Caco-2 (cell line): ENCODE measurements around the gene OSTN. TPM values are rescaled to one million over a fixed set of nuclear protein-coding genes. Genes with fewer than 3 reads are reported as not detected.

Experiments used
- BruUV-seq: library from RNA; stranded (reverse); fragments of 400-500 nt; replicated peaks from 2 replicates; lab custom pipeline; 2021; lab: Mats Ljungman, UMichigan
- CTCF ChIA-PET: fragments of 300-600 bp; sonication (Branson Sonifier 250); formaldehyde crosslinking; loops from one replicate; lab custom pipeline; 2022; ENCODE audit warnings: antibody characterized with exemption; lab: Charles Lee
- POLR2A ChIA-PET: fragments of 300-600 bp; sonication (Branson Sonifier 250); formaldehyde crosslinking; loops from one replicate; lab custom pipeline; 2022; ENCODE audit warnings: antibody characterized with exemption; lab: Charles Lee
- DNase-seq, 2 experiments: peaks; one replicate each; pipeline versions ENCODE4 v3.0.0 to v3.0.0-alpha.2; 2020 to 2022
- H3K27me3 ChIP-seq: replicated peaks from 2 replicates; pipeline ENCODE4 v1.6.0; 2011; ENCODE audit warnings: low read length; ENCODE audit not compliant: control insufficient read depth, insufficient read depth
- H3K36me3 ChIP-seq: 2 replicates; pipeline ENCODE4 v1.5.1; 2011; ENCODE audit warnings: low read length; ENCODE audit not compliant: control insufficient read depth, insufficient read depth
- H3K4me1 ChIP-seq: fragments of 250-450 bp; sonication (Bioruptor Pico); 2 replicates; pipeline ENCODE4 v1.5.1; 2020; ENCODE audit warnings: mild to moderate bottlenecking
- H3K4me3 ChIP-seq: 2 replicates; pipeline ENCODE4 v1.5.1; 2011; ENCODE audit warnings: low read depth, mild to moderate bottlenecking, control low read depth, low read length
- H3K9me3 ChIP-seq: fragments of 250-450 bp; sonication (Bioruptor Pico); 2 replicates; pipeline ENCODE4 v1.5.1; 2020; ENCODE audit warnings: mild to moderate bottlenecking, moderate library complexity
- H3K27ac Mint-ChIP-seq: one replicate; pipeline ENCODE4 v1.8.0; 2022; ENCODE audit warnings: mixed read lengths; ENCODE audit not compliant: unreplicated experiment
- H3K27me3 Mint-ChIP-seq: one replicate; pipeline ENCODE4 v1.8.0; 2022; ENCODE audit warnings: mixed read lengths; ENCODE audit not compliant: insufficient read depth, unreplicated experiment
- H3K36me3 Mint-ChIP-seq: one replicate; pipeline ENCODE4 v1.8.0; 2022; ENCODE audit warnings: mild to moderate bottlenecking, mixed read lengths; ENCODE audit not compliant: insufficient read depth, unreplicated experiment
- H3K4me1 Mint-ChIP-seq: one replicate; pipeline ENCODE4 v1.8.0; 2022; ENCODE audit warnings: low read depth, mixed read lengths; ENCODE audit not compliant: unreplicated experiment
- H3K4me3 Mint-ChIP-seq: one replicate; pipeline ENCODE4 v1.8.0; 2022; ENCODE audit warnings: mild to moderate bottlenecking, moderate library complexity, mixed read lengths; ENCODE audit not compliant: unreplicated experiment
- H3K9me3 Mint-ChIP-seq: one replicate; pipeline ENCODE4 v1.8.0; 2022; ENCODE audit warnings: mixed read lengths; ENCODE audit not compliant: unreplicated experiment
- intact Hi-C: fragments of 100-400 bp; cut with micrococcal nuclease; formaldehyde crosslinking; loops from one replicate; pipeline ENCODE4 v1.10.0; 2022; ENCODE audit not compliant: unreplicated experiment
- total RNA-seq: library from RNA; stranded (reverse); gene quantifications from 2 replicates; pipeline ENCODE4 v1.2.3, GENCODE V29; 2022
- TF ChIP-seq, protein P1 (sequence below), 2 experiments: fragments of 200-600 bp in 1 of 2; IDR thresholded peaks; 1 replicate in 1 of 2; 2 replicates in 1 of 2; pipeline versions ENCODE4 v1.5.1 to v1.8.0; 2011 to 2022; ENCODE audit warnings: antibody characterized with exemption in 1 of 2, control low read depth in 1 of 2, inconsistent platforms in 1 of 2, low read depth in 1 of 2, low read length in 1 of 2, mild to moderate bottlenecking in 1 of 2, moderate library complexity in 1 of 2; ENCODE audit not compliant: insufficient read depth in 1 of 2, severe bottlenecking in 1 of 2, unreplicated experiment in 1 of 2

The OSTN gene
- total RNA-seq, 1 experiment from 2014 or later, result not detected

DNA sequence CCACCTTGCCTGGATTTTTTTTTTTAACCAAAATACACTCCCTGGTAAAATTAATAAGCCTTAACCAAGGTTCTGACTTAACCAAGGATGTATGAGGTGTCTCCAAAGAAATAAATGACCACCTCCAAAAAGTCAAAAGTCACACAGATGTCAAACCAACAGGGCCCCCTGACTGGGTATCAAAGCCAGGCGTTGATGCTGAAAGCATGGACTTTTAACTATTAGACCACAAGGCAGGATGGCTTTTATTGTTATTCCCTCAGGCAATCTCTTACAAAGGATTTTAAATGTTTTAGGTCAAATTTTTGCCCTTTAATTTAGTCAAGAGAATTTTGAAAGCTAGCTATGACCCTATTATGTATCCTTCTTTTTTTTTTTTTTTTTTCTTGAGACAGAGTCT lies 60.4 kb downstream of the OSTN start:
- Mint-ChIP-seq H3K27me3 (peaks cover 2% of the 10 kb centered on the region), H3K4me1 (no peaks in the 10 kb centered on the region), H3K27ac (no peak overlapping the region), H3K36me3 (no peaks in the 10 kb centered on the region), H3K4me3 (no peak overlapping the region), H3K9me3 (no peaks in the 10 kb centered on the region)
- CTCF ChIA-PET, result no interaction called here
- Histone ChIP-seq H3K36me3 (no peaks in the 10 kb centered on the region), H3K27me3 (no peaks in the 10 kb centered on the region), H3K4me3 (no peak overlapping the region), H3K4me1 (no peaks in the 10 kb centered on the region), H3K9me3 (no peaks in the 10 kb centered on the region)
- DNase-seq, result no peak
- no TSS peak for BruUV-seq
- intact Hi-C loops, result no loop called here
- POLR2A ChIA-PET, result no interaction called here
- TF ChIP-seq, protein P1, sequence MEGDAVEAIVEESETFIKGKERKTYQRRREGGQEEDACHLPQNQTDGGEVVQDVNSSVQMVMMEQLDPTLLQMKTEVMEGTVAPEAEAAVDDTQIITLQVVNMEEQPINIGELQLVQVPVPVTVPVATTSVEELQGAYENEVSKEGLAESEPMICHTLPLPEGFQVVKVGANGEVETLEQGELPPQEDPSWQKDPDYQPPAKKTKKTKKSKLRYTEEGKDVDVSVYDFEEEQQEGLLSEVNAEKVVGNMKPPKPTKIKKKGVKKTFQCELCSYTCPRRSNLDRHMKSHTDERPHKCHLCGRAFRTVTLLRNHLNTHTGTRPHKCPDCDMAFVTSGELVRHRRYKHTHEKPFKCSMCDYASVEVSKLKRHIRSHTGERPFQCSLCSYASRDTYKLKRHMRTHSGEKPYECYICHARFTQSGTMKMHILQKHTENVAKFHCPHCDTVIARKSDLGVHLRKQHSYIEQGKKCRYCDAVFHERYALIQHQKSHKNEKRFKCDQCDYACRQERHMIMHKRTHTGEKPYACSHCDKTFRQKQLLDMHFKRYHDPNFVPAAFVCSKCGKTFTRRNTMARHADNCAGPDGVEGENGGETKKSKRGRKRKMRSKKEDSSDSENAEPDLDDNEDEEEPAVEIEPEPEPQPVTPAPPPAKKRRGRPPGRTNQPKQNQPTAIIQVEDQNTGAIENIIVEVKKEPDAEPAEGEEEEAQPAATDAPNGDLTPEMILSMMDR (IDR thresholded peaks at IDR 0.05; ENCODE audit: insufficient read depth in 1 of 2, low read depth in 1 of 2, low read length in 1 of 2, severe bottlenecking in 1 of 2, unreplicated experiment in 1 of 2), result no peak

- Mint-ChIP-seq H3K9me3 (no peaks in the 10 kb centered on the region), H3K27me3 (peaks cover 2% of the 10 kb centered on the region), H3K27ac (no peak overlapping the region), H3K4me1 (no peaks in the 10 kb centered on the region), H3K4me3 (no peak overlapping the region), H3K36me3 (no peaks in the 10 kb centered on the region)
- Histone ChIP-seq H3K9me3 (no peaks in the 10 kb centered on the region), H3K36me3 (no peaks in the 10 kb centered on the region), H3K4me3 (no peak overlapping the region), H3K4me1 (no peaks in the 10 kb centered on the region), H3K27me3 (no peaks in the 10 kb centered on the region)
- POLR2A ChIA-PET, result interaction anchor here (0.6 kb wide), 1 partner anchor 13 kb away, joined by 7 read pairs; no protein-coding TSS in a partner anchor
- DNase-seq, result no peak
- intact Hi-C loops, result no loop called here
- TF ChIP-seq, protein P1 (IDR thresholded peaks at IDR 0.05; ENCODE audit: insufficient read depth in 1 of 2, low read depth in 1 of 2, low read length in 1 of 2, severe bottlenecking in 1 of 2, unreplicated experiment in 1 of 2), result no peak
- CTCF ChIA-PET, result no interaction called here
- no TSS peak for BruUV-seq
Measured at GRCh38 chr3:191260431-191261303, 61.6 kb downstream of the OSTN start.

- Mint-ChIP-seq H3K4me3 (no peak overlapping the region), H3K4me1 (no peaks in the 10 kb centered on the region), H3K36me3 (no peaks in the 10 kb centered on the region), H3K27ac (no peak overlapping the region), H3K9me3 (no peaks in the 10 kb centered on the region), H3K27me3 (peaks cover 2% of the 10 kb centered on the region)
- no TSS peak for BruUV-seq
- Histone ChIP-seq H3K9me3 (no peaks in the 10 kb centered on the region), H3K36me3 (no peaks in the 10 kb centered on the region), H3K27me3 (no peaks in the 10 kb centered on the region), H3K4me3 (no peak overlapping the region), H3K4me1 (no peaks in the 10 kb centered on the region)
- DNase-seq, result no peak
- ChIA-PET CTCF (no interaction called here), POLR2A (no interaction called here)
- intact Hi-C loops, result no loop called here
- TF ChIP-seq, protein P1 (IDR thresholded peaks at IDR 0.05; ENCODE audit: insufficient read depth in 1 of 2, low read depth in 1 of 2, low read length in 1 of 2, severe bottlenecking in 1 of 2, unreplicated experiment in 1 of 2), result no peak
Measured at GRCh38 chr3:191261304-191261638, 62.2 kb downstream of the OSTN start.
